Transverse colon (tissue), 4 donors: ENCODE measurements around the gene SEZ6.

Experiments
- EP300 ChIP-seq: sonication (generic); formaldehyde crosslinking; IDR thresholded peaks from one replicate; pipeline ENCODE4 v1.6.1; 2017; ENCODE audit warnings: antibody characterized with exemption, low read depth
- POLR2A ChIP-seq: fragments of 450-650 bp; IDR thresholded peaks from one replicate; pipeline ENCODE4 v1.6.1; 2016; ENCODE audit warnings: antibody characterized with exemption, mild to moderate bottlenecking, moderate library complexity
- POLR2AphosphoS5 ChIP-seq, 3 donors: sonication (generic); formaldehyde crosslinking; IDR thresholded peaks; one replicate each; pipeline ENCODE4 v1.6.1; 2016; ENCODE audit warnings: antibody characterized with exemption in 3 of 3
- TF ChIP-seq, protein P1 (sequence below), 5 experiments: fragments of 200-600 bp in 3 of 5; fragments of 450-650 bp in 2 of 5; sonication (generic) in 3 of 5; IDR thresholded peaks; 1 replicate in 2 of 5; 2 replicates in 3 of 5; pipeline ENCODE4 v1.5.1; 2016 to 2017; ENCODE audit warnings: antibody characterized with exemption in 5 of 5, inconsistent platforms in 3 of 5, mild to moderate bottlenecking in 2 of 5, moderate library complexity in 1 of 5

DNA sequence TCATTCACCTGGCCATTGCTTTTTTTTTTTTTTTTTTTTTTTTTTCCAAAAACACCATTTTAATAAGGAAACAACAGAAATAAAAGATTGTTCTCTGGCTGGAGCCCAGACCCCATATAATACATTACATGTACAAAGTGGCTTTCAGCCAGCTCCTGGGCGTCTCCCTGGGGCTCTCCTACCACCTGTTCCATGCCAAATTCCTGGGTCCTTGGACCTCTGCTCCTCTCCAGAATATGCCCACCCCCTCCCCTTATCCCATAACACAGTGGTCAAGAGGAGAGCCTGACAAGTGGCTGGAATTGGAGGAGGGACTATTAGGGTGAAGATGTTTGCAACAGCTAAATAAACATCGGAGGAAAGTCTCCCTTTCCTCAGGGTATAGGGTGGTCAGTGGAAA lies 50.9 kb downstream of the SEZ6 start:
- no peak for TF ChIP-seq POLR2A
- TF ChIP-seq, protein P1, sequence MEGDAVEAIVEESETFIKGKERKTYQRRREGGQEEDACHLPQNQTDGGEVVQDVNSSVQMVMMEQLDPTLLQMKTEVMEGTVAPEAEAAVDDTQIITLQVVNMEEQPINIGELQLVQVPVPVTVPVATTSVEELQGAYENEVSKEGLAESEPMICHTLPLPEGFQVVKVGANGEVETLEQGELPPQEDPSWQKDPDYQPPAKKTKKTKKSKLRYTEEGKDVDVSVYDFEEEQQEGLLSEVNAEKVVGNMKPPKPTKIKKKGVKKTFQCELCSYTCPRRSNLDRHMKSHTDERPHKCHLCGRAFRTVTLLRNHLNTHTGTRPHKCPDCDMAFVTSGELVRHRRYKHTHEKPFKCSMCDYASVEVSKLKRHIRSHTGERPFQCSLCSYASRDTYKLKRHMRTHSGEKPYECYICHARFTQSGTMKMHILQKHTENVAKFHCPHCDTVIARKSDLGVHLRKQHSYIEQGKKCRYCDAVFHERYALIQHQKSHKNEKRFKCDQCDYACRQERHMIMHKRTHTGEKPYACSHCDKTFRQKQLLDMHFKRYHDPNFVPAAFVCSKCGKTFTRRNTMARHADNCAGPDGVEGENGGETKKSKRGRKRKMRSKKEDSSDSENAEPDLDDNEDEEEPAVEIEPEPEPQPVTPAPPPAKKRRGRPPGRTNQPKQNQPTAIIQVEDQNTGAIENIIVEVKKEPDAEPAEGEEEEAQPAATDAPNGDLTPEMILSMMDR (IDR thresholded peaks at IDR 0.05): no peak
- no peak for TF ChIP-seq EP300
- TF ChIP-seq POLR2AphosphoS5 (IDR thresholded peaks at IDR 0.05): no peak
